SW 1271 (cell line): ENCODE data around the gene MSANTD2.
A peak's percentile ranks its signal among the peaks of the same experiment; 100 is the strongest.

ENCODE experiments used
- DNase-seq, 2 experiments: peaks; one replicate each; lab custom pipeline; 2025; lab: John Stamatoyannopoulos, UW

Gene MSANTD2

GRCh38 chr11:124817036-124817435, 16.8 kb upstream of the MSANTD2 start:
- no peak for DNase-seq

GRCh38 chr11:124814739-124815138, 14.5 kb upstream of the MSANTD2 start:
- no peak for DNase-seq

DNA sequence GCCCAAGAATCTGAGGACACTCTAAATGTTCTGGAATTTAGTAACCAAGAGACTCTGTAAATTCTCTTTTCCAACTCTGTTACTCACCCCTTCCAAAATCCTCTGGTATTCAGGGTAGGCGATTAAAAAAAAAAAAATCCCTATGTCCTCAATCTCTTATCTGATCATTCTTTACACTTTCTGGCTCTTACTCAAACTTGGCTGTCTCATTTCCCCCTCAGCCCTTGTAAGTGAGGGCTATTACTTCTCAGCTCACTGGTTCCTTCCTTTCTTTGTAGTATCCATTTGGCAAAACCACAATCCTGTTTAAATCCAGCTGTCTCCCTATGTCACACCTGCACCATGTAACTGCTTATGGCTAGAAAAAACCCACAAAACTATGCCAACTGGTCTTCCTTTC, 12.7 kb upstream of the MSANTD2 start:
- DNase-seq, result no peak

- DNase-seq, result no peak
Observed at GRCh38 chr11:124811399-124812125, 11.4 kb upstream of the MSANTD2 start.

- DNase-seq, result no peak
Observed at GRCh38 chr11:124807660-124808270, 7.6 kb upstream of the MSANTD2 start.

GRCh38 chr11:124807201-124807600, 7.0 kb upstream of the MSANTD2 start:
- DNase-seq, result no peak

GRCh38 chr11:124804884-124805283, 4.7 kb upstream of the MSANTD2 start:
- no peak for DNase-seq

DNA sequence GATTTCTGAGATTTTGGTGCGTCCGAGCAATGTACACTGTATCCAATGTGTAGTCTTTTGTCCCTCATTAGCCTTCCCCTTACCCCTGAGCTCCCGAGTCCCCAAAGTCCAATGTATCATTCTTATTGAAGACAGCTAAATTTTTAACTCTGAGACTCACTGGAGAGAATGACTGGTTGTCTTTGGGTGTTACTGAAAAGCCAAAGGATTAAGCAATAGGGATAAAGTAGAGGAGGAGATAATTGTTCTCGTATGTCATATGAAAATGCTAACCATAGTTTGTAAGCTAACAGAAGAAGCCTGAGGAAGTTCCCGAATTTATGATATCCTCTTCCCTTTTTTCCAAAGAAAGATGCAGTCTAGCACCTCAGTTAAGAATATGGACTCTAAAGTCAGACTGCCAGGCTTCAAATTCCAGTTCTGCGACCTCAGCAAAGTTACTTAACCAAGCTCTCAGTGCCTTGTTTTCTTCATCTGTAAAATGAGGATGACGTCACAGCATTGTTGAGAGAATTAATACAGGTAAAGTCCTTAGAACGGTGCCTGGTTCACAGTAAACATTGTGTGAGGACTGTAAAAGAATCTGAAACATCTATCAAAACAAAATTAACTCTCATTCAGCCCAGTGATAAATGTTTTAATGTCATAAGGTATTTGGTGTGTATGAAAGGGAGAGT, 1.6 kb upstream of the MSANTD2 start:
- DNase-seq, result no peak

DNA sequence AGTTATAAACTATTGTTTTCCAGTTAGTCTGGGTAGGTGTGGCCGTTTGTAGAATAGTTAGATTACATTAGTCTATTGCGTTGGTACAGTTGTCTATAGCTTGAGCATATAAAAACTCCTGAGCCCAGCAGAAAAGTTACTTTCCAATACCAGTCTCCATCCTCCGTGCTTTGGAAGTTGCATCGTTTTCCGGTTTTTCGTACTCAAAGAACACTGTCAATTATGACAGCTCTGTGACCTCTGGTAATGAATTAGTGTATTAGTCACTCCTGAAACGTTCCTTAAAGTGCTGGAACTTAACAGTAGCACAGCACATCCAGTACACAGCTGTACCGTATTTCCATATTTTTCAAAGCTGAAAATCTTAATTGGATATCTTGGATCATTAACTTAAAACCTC, 808 bp upstream of the MSANTD2 start:
- DNase-seq, result peak in 1 of 2 experiments; percentile 46

- DNase-seq, result peak in 1 of 2 experiments; percentile 20
Observed at GRCh38 chr11:124799348-124800225, 619 bp downstream of the MSANTD2 start.

DNA sequence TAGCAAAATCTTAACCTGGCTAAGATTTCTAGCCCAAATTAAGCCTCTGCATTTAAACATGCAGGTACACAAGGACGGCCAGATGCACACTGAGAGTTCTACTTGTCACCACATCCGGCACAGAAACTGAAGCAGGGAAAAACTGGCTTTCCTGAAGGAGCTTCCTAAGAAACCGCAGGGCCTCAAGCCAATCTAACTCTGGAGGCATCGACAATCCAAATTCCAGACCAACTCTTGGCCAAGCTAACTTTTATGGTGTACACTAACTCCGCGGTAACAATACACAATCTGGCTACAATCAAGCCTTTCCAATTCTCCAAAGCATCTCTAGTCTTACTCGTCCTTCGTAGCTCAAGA, 1.2 kb downstream of the MSANTD2 start:
- peak in 1 of 2 experiments; percentile 37 for DNase-seq

DNA sequence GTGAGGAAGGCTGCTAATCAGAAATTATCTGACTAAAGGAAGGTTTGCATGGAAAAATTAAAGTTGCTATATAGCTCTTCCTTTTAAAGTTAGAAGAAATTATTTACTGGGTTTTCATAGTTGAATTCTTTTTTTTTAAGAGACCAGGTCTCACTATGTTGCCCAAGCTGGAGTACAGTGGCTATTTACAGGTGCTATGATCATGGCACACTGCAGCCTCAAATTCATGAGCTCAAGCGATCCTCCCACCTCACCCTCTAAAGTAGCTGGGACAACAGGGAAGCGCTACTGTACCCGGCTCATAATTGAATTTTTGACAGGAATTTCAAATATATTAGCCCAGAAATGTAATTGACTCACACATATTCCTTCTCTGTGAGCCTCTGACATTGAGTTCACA, 3.9 kb downstream of the MSANTD2 start:
- no peak for DNase-seq

DNA sequence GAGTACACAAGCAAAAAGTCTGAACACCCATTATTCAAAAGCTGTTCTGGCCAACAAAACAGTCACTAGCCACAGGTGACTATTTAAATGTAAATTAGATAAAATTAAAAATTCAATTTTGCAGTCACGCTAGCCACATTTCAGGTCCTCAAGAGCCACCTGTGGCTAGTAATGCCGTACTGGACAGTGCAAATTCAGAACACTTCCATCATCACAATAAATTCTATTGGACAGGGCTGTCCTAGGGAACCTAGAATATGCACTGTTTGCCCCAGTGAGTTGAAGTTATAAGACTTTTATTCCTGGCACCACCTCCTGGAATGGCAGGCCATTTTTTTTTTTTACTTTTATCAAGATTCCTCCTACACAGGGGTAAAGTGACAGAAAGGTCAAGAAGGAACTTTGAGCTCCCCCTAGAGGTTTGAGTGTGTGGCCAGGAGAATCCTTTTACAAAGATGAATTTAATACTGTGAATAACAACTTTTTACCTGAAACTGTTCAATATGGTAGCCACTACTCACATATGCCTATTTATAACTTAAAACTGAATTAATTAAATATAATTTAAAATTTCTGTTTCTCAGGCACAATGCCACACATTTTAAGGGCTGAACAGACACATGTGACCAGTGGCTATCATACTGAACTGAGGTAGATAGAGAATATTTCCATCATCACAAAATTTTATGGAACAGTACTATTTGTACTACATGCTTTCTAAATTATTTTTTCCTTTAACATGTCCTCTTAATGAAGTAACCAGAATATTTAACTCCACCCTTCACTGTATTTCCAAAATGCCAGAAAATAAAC, 6.5 kb downstream of the MSANTD2 start:
- DNase-seq, result peak; percentile 49 to 68

DNA sequence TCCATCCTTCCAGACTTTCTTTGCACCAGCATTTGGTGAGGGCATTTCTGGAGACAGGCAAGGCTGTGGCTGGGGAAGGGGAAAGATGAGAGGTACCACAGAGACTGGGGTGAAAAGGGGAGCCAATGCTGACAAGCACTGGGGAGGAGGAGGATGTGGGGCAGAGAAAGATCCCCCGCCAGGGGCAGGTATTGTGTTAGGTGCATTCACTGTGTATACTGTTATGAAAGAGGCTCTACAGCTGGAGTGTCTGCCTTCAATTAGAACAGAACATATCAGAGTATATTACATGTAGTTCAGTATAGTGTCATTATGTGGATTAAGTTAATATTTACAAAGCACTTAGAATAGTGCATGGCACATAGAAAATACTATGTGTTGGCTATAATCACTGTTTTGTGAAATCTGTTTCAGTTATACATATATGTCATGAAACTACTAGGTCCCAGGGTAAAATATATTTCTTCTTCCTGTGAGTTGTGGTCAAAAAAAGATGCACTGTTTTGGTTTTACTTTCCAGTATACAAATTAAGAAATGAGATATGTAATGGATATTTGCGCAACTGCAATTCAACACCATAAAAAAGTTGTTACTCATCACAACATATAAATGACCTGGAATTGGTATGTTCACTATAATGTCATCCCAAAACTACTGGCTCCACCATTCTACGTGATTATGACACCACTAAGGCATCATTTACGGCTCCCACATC, 8.4 kb downstream of the MSANTD2 start:
- no peak for DNase-seq

- DNase-seq, result no peak
Observed at GRCh38 chr11:124788521-124788920, 11.7 kb downstream of the MSANTD2 start.

- no peak for DNase-seq
Observed at GRCh38 chr11:124784051-124784450, 16.2 kb downstream of the MSANTD2 start.

- no peak for DNase-seq
Observed at GRCh38 chr11:124783002-124783401, 17.2 kb downstream of the MSANTD2 start.

DNA sequence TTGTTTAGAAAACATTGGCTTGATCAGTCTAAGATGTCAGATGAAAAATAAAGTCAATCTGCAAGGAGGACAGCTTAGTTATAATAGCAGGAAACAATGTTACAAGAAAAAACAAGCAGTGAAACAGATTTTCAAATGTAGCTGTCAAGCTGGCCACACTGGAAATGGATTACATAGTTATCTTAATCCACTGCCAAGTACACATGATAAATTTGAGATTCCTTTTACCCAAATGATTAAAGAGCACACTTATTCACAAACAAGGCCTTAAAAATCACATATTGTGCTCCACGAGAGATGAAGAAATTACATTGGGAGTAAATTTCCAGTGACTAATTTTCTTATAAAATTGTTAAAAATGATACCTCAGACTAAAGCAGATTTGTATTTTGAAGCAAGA, 20.6 kb downstream of the MSANTD2 start:
- no peak for DNase-seq

- DNase-seq, result peak in 1 of 2 experiments; percentile 6
Observed at GRCh38 chr11:124778281-124778680, 21.9 kb downstream of the MSANTD2 start.

GRCh38 chr11:124776865-124777645, 23.2 kb downstream of the MSANTD2 start:
- no peak for DNase-seq
